Pulmonary artery endothelial cell (primary cell): ENCODE data around the gene CAMSAP2. TPM values are rescaled to one million over a fixed set of nuclear protein-coding genes. Genes with fewer than 3 reads are reported as not detected.

ENCODE experiments used
- total RNA-seq: library from RNA; depleted of rRNA; stranded (reverse); fragments of >200 nt; gene quantifications from 2 replicates; pipeline ENCODE4 v1.2.3, GENCODE V29; 2014

Gene CAMSAP2
- total RNA-seq, 1 donor from 2014 or later: 26.1 TPM

Other genes starting within 250 kb of the CAMSAP2 start
- 7.3 and 15.5 TPM in 2 replicates for gene KIF14, start 118.1 kb upstream of the CAMSAP2 start, total RNA-seq
- gene DDX59, start 69.0 kb upstream of the CAMSAP2 start, total RNA-seq: 11.3 and 12.6 TPM in 2 replicates
- not detected in 2 replicates for gene GPR25, start 134.1 kb downstream of the CAMSAP2 start, total RNA-seq
- not detected in 2 replicates for gene INAVA, start 156.0 kb downstream of the CAMSAP2 start, total RNA-seq